ENCODE results near the gene FAM9A. TPM values are rescaled to one million over a fixed set of nuclear protein-coding genes. Genes with fewer than 3 reads are reported as not detected.

The FAM9A gene
- not detected in 2 replicates for total RNA-seq

GRCh38 chrX:8801041-8801599, at the start of gene FAM9A:
TSS of gene FAM9A (minus strand) at chrX:8801383. CDS start at chrX:8800171, 1,212 bp downstream.

Other genes starting within 250 kb of the FAM9A start
- 0.28 and 0.54 TPM in 2 replicates for gene ANOS1, start 69.2 kb downstream of the FAM9A start, total RNA-seq
- not detected in 2 replicates for gene FAM9B, start 232.7 kb upstream of the FAM9A start, total RNA-seq